ENCODE results near the gene CST3. TPM values are rescaled to one million over a fixed set of nuclear protein-coding genes. Genes with fewer than 3 reads are reported as not detected.

Gene CST3
- total RNA-seq, 1 donor from 2014 or later, result 1,106 TPM

DNA sequence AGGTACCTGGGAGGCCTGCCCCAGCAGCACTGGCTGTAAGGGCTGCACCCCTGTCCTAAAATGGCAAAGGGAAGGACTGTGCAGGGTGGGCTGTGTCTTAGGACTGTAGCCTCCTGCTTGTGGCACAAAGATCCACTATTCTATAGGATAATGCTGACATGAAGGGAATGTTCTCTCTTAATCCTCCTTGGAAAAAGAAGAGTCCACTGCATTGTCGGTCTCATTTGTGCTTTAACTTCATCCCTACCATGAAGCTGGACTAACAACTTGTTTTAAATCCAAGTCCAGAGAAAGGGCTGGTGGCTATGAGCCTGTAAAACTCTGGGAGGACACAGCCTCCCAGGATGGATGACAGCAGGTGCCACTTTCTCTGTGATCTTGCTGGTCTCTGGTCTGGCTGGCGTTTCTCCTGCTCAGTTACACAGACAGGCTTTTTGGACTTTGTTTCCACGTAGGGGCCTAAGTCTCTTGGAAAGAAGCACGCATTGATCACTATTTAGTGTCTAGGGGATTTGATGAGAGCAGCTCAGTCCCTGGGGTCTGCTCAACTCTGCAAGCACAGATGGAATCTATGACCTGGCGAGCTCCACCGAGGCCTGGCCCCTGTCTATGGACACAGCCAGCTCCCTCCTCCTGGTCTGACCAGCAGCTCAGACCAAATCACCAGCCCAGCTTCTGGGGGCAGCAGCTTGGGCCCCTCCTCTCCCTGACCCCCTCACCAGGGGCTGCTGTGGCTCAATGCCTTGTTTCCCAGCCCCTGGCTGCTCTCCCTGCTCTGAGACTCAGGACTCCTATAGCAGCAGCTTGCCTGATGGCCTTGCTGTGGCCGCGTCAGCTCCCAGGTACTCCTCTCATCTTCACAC is 4.8 kb downstream of the CST3 start:
- TF ChIP-seq CTCF (IDR thresholded peaks at IDR 0.05), result no peak
- no peak for TF ChIP-seq POLR2A (IDR thresholded peaks at IDR 0.05)
- TF ChIP-seq POLR2AphosphoS5 (IDR thresholded peaks at IDR 0.05; ENCODE audit: insufficient read depth in 1 of 2, low read depth in 1 of 2), result no peak
- H3K4me3 ChIP-seq, result no peak overlapping the region
- H3K9me3 ChIP-seq, result no peaks in the 10 kb centered on the region
- intact Hi-C loops (cut with DNase I), result no loop called here
- H3K27ac ChIP-seq, result peak overlapping the region; percentile 9
- peaks cover 0 to 15% of the 10 kb centered on the region in 2 donors for H3K36me3 ChIP-seq
- H3K27me3 ChIP-seq, result no peaks in the 10 kb centered on the region
- H3K4me1 ChIP-seq, result peaks cover 32% of the 10 kb centered on the region
- no peak for DNase-seq (ENCODE audit: extremely low spot score in 2 of 2)

DNA sequence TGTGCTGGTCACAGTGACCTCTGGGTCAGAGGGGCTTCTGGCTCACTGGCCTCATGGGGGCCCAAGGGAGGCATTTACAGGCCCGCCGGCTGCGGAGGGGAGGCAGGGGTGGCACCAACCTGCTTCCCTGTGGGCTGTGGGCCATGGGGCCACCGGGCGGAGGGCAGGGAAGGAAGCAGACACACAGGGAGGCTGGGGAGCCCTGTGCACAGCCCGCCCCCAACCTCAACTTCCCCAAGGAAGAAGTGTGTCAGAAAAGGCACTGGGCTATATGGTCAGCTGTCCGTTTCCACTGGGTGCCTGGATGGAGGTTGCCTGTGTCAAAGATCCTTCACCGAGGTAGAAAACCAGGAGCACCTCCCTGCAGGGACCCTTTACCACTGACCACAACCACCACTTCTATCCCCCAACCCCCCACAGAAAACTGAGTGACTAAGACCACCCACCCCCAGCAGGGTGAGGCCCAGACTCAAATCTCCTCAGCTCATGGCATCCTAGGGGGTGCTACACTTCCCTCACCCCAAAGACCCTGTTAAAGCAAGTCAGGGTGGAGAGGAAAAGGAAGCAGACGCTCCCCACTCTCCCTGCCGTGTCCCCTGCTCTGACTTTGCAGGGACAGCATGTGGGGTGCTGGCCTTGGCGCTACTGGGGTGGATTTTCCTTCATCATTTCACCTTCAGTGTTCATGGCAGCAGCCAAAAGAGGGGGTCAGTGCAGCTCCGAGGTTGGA is 5.6 kb downstream of the CST3 start:
- no peaks in the 10 kb centered on the region for H3K9me3 ChIP-seq
- no peak for TF ChIP-seq POLR2A (IDR thresholded peaks at IDR 0.05)
- TF ChIP-seq POLR2AphosphoS5 (IDR thresholded peaks at IDR 0.05; ENCODE audit: insufficient read depth in 1 of 2, low read depth in 1 of 2), result no peak
- TF ChIP-seq CTCF (IDR thresholded peaks at IDR 0.05), result no peak
- H3K27ac ChIP-seq, result no peak overlapping the region
- peaks cover 32% of the 10 kb centered on the region for H3K4me1 ChIP-seq
- H3K36me3 ChIP-seq, result peaks cover 0 to 15% of the 10 kb centered on the region in 2 donors
- no peaks in the 10 kb centered on the region for H3K27me3 ChIP-seq
- peak in 1 of 2 donors; percentile 81 for DNase-seq (ENCODE audit: extremely low spot score in 2 of 2)
- no peak overlapping the region for H3K4me3 ChIP-seq
- intact Hi-C loops (cut with DNase I), result no loop called here

DNA sequence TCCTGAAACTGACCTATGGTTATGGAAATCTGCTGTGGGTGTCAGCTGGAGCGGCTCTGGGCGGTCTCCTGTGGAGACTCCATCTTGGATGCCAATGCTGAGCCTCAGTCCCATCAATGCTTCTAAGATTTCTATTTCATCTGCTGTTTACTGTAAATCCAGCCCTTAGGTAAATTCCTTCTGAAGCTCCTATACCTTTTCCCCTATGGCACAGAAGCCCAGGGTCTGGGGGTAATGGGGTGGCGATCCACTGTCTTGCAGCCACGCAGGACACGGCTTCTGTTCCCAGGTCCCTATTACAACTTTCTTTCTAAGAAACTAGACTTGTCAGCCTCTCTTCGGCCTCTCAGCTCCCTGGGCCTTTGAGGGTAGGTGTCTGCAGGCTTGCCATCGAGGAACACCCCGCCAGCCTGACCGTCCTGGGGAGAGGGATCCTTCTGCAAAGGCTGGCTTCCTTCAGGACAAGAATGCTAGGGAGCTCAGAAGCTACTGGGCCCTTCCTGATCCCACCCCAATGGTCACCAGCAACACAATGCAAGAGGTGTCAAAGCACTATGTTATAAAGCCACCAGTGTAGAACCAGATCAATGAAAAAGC is 6.4 kb downstream of the CST3 start:
- DNase-seq (ENCODE audit: extremely low spot score in 2 of 2), result peak in 1 of 2 donors; percentile 76
- Histone ChIP-seq H3K36me3 (peaks cover 0 to 15% of the 10 kb centered on the region in 2 donors), H3K9me3 (no peaks in the 10 kb centered on the region), H3K4me1 (peaks cover 28% of the 10 kb centered on the region), H3K27ac (no peak overlapping the region), H3K4me3 (no peak overlapping the region), H3K27me3 (no peaks in the 10 kb centered on the region)
- intact Hi-C loops (cut with DNase I), result no loop called here
- no peak for TF ChIP-seq POLR2A (IDR thresholded peaks at IDR 0.05)
- TF ChIP-seq CTCF (IDR thresholded peaks at IDR 0.05), result no peak
- no peak for TF ChIP-seq POLR2AphosphoS5 (IDR thresholded peaks at IDR 0.05; ENCODE audit: insufficient read depth in 1 of 2, low read depth in 1 of 2)

DNA sequence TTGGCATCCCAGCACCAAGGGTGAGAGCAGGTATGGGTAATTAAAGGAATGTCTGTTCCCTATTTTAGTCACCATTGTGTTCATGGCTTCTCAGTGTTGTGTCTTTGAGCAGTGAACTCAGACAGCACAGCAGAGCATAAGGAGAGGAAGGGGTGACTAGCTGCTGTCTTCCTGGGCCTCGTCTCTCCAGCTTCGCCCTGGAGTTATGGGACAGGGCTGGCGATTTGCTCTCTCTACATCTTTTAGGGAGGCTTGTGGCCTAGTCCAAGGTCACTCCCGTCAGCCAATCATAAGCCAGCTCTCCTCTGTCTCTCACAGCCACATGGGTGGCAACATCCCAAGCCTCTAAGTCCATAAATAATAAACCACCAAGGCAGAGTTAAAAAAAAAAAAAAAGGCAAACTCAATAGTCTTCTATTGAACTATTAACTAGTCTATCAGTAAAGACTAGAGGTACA is 7.3 kb downstream of the CST3 start:
- H3K27me3 ChIP-seq, result no peaks in the 10 kb centered on the region
- DNase-seq (ENCODE audit: extremely low spot score in 2 of 2), result no peak
- H3K9me3 ChIP-seq, result no peaks in the 10 kb centered on the region
- peaks cover 26% of the 10 kb centered on the region for H3K4me1 ChIP-seq
- intact Hi-C loops (cut with DNase I), result no loop called here
- H3K27ac ChIP-seq, result no peak overlapping the region
- TF ChIP-seq POLR2AphosphoS5 (IDR thresholded peaks at IDR 0.05; ENCODE audit: insufficient read depth in 1 of 2, low read depth in 1 of 2) (no peak), CTCF (IDR thresholded peaks at IDR 0.05) (no peak), POLR2A (IDR thresholded peaks at IDR 0.05) (no peak)
- peaks cover 0 to 15% of the 10 kb centered on the region in 2 donors for H3K36me3 ChIP-seq
- no peak overlapping the region for H3K4me3 ChIP-seq

Data from vagina (tissue), 2 donors.